ENCODE results near the gene GAS2L3. TPM values are rescaled to one million over a fixed set of nuclear protein-coding genes. Genes with fewer than 3 reads are reported as not detected.

The GAS2L3 gene
- total RNA-seq, 1 donor from 2014 or later: 2.7 TPM

DNA sequence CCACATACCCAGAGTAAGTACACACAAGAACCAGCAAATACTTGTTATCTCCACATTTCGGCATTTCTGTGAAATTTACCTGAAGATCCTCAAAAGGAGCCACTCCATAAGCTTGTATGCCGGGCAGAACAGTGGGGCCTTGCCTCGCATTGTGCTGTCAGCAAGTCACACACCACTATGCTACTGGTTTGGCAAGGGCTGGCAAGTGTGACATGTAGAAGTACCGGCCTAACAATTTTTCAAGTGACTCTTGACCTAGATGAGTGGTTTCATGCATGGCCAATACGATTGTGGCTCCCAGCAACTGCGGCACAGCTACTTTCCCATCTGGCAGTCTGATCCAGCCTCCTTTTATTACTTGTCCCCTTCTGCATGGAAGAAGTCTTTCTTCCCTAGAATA, 69.8 kb downstream of the GAS2L3 start:
- no peak for ATAC-seq
- intact Hi-C loops (cut with DNase I): no loop called here
- no peak for DNase-seq (ENCODE audit: missing footprints)

DNA sequence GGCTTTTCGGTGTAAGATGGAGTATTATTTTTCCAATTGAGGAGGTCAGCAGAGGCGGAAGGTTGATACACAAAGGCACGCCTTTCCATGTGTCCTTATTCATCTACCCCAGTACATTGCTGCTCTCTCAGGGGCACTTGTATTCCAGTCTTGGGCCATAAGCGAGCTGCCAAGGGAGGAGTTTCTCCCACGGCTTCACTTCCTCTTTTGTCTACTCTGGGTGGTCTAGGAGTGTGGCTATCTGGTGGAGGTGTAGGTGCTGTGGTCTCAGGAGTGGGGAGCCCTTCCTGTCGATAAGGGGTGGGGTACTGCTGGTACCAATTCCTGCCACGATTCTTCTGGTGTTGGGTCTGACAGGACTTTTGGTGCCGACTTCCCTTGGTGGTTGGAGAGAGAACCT, 73.4 kb downstream of the GAS2L3 start:
- ATAC-seq: no peak
- intact Hi-C loops (cut with DNase I): no loop called here
- no peak for DNase-seq (ENCODE audit: missing footprints)

DNA sequence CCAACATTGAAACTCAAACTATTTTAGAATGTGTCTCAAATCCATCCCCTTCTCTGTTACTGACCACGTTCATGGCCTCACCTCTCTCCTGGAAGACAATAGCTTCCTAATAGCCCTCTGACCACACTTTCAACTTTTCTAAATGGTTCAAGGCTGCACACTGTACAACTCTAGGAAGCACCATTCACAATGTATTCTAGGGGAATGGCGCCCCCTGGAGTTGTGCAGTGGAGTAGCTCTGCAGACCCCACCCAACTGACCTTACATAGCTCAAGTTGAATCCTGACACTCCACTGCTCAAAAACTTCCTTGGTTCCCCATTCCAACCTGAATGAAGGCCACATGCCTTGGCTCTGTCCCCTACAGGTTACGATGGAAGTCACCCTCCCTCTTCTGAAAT, 77.6 kb downstream of the GAS2L3 start:
- DNase-seq (ENCODE audit: missing footprints): no peak
- no peak for ATAC-seq
- intact Hi-C loops (cut with DNase I): no loop called here

DNA sequence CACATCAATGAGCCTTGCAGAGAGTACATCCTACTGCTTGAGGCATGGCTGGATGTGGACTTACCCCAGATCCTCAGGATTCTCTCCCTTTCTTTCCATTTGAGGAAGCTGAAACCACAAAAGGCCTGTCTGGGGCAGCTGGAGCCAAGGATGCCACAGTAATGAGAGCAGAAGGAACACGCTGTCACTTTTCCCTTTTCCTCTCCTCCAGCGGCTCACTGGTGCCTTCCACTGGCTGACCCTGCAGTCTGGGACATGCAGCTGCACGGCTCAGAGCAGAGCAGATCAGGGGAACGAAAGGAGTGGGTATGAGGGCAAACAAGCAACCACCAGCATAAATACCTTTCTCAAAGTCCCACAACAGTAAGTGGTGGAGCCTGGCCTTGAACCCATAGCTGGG, 78.2 kb downstream of the GAS2L3 start:
- no peak for ATAC-seq
- intact Hi-C loops (cut with DNase I): no loop called here

DNA sequence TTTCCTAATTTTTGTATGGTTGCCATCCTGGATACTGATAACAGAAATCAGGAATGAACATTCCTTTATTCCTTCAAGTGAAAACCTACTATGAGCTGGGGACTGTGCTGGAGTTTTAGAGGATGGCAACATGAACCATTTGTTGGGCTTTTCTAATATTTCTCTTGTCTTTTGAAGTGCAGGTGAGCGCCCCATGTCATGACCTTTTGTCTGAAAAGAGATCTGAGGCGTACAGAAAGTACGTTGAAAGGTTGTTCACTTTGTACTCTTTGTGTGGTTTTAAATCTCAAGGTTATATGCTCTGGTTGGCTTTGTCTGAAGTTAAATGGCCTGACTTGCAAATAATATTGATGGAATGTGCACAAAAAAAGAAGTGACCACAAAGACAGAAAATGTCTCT, 79.0 kb downstream of the GAS2L3 start:
- intact Hi-C loops (cut with DNase I): no loop called here
- ATAC-seq (no peak), DNase-seq (ENCODE audit: missing footprints) (no peak)

More for the DNA sequence above, 78.2 kb downstream of the GAS2L3 start:
- DNase-seq (ENCODE audit: missing footprints): no peak

DNA sequence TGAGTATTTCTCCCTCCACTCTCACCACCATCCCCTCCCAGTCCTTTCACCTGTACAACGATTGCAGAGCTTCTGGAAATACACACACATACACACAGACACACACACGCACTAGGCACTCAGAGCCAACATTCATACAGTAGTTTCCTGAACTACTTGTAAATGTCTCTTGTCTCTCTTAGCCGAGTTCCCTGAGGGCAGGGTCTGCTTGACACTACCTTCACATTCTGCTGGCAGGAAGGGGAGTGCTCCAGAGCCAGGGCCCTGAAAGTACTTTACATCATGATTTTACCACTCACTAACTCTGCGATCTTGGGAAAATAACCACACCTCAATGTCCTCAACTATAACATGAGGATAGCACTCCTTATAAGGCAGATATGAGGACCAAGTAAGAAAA, 82.7 kb downstream of the GAS2L3 start:
- ATAC-seq (no peak), DNase-seq (ENCODE audit: missing footprints) (no peak)
- intact Hi-C loops (cut with DNase I): no loop called here

DNA sequence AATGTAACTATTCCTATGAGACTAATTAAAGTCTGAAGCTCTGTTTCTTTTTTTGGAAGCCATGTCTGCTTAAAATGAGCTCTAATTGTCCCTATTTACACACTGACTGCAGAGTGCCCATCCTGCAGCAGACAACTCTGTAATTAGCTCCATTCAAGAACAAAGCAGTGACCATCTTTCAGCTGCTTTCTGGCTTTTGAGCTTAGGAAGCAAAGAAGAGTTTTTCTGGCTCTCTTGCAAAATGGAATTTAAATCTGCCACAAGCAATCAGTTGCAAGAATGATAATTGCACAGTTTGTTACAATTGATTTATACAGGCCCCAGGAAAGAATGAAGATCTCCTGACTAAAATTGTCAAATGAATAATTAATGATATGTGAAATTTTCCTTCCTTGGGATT, 83.4 kb downstream of the GAS2L3 start:
- DNase-seq (ENCODE audit: missing footprints) (no peak), ATAC-seq (no peak)
- intact Hi-C loops (cut with DNase I): no loop called here

DNA sequence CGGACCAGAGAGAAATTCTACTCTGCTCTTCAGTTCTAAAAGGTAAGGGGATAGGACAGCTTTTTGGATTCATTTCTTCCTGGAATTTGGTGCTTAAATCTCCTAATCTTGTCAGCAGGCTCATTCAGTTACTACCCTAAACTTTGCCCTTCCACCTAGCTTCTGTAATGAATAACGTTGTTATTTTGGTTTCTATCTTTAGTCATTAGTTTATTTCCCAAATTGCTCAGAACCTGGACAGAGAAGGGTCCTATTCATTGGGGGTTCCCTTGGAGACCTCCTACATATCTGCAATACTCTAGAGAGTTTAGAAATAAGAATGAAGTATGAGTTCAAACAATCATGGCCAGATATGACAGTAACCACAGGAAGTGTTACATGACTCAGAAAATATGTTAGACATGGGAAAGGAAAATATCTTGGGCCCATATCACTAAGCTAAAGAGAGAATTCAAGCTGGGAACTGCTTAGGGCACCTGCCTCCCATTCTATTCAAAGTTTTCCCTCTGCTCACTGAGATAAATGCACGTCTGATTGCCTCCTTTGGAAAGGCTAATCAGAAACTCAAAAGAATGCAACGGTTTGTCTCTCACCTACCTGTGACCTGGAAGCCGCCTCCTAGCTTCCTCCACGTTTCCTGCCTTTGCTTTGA, 87.9 kb downstream of the GAS2L3 start:
- ATAC-seq (no peak), DNase-seq (ENCODE audit: missing footprints) (no peak)
- intact Hi-C loops (cut with DNase I): no loop called here

DNA sequence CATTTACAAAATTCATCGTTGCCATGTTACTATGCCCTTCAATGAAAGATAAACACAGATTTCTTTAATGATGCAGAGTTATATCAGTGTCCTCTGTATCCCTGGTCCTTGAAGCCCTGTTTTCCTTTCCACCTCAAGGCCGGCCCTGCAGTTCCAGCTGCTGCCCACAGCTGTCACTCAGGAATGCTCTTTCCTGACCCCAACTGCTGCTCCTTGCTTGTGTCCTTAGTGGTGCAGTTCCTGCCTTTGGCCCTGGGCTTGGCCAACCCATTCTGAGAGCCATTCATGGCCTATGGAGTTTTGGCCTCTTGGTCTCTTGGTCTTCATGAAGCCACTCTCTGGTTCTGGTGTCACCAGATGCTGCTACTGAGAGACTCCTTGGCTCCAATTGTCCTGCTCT, 93.1 kb downstream of the GAS2L3 start:
- no peak for ATAC-seq

DNA sequence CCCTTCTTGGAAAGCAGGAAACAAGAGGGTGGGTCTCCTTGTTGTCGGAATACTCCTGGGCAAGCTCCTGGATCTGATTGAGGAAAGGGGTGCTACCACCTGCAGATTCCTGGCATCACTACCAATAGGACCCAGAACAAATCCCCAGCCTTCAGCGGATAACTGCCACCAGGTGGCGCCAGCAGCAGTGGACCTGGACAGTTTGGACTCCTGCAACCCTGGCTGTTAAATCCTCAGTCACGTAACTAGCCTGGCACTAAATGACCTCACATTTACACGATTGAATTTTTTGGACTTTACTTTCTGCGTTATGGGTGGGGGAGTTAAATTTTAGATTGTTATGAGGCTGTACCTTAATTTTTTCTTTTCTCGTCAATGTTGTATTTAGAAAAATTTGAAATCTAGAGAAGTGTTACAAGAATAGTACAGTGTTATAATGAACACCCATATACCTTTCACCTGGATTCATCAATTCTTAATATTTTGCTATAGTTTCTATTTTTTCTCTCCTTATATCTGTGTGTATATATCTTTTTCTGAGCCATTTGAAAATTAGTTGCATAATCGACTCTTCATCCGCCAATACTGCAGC, 95.6 kb downstream of the GAS2L3 start:
- no peak for ATAC-seq
- intact Hi-C loops (cut with DNase I): no loop called here

More for the DNA sequence above, 93.1 kb downstream of the GAS2L3 start:
- intact Hi-C loops (cut with DNase I): no loop called here
- no peak for DNase-seq (ENCODE audit: missing footprints)

DNA sequence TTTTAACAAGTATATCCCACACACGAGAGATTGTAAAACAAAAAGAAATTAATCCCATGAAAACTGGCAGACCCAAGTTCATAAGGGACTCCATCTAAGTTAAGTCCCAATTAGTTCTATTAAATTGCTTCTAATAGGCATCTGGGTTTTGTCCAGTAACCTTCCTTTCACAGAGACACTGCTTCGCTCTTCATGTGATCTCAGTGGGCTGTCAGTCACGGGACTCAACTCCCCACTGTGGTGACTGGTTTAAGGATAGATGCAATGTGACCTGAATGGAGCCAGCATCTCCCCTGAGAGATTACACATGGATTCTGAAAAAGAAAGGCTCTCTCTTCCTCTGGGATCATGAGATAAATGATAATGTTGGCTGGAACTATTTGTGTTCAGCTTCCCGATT, 96.4 kb downstream of the GAS2L3 start:
- DNase-seq (ENCODE audit: missing footprints) (no peak), ATAC-seq (no peak)
- intact Hi-C loops (cut with DNase I): no loop called here

More for the DNA sequence above, 95.6 kb downstream of the GAS2L3 start:
- peak; percentile 78 for DNase-seq (ENCODE audit: missing footprints)

DNA sequence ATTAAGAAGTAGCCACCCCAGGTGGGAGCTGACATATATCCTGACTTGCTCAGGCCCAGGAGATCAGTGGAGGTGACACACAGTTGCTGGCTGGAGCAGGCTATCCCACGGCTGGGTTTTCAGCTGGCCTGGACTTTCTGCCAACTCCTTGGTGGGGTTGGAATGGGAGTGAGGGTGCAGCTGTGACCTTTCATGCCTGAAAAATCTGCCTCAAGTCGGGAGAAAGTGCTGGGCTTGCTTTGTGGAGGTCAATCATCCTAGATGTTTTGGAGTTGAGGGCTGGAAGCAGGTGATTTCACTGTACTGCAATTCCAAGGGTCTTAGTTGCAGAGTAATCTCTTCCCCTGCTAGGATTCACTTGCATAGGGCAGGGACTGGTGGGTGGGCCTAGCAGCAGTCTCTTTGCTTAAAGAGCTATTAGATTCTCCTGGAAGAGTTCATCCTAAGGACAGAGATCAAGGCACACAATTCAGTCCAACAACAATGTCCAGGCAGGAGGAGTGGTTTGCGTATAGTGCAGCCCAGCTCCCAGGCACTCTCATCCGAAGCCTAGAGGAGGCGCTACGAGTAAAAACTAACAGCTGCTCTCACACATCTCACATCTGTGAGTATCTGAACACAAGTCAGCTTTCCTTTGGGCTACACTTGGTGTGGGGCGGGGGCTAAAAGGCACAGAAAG, 98.1 kb downstream of the GAS2L3 start:
- no peak for DNase-seq (ENCODE audit: missing footprints)
- intact Hi-C loops (cut with DNase I): no loop called here
- no peak for ATAC-seq

DNA sequence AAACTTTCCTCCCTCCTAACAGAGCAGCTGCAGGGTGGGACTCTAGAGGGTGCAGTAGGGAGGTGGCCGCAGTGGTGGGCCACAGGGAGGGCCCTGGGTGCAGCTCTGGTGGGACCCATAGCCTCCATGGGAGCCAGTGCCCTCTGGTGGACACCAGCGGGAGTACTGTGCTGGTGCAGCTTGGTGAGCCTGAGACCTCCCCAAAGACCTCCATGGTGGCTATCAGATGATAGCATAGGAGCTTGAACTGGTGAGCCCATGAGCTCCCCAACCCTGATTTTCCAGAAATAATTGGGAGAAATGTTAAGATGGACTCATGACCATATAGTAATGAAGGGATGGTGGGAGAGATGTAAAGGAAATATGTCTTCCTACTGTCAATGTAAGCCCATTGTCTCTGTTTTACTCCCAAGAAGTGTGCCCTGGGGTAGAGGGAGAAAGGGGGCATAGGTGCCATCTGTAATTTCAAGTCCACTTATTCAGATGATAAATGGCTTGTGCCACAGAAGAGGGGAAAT, 98.7 kb downstream of the GAS2L3 start:
- intact Hi-C loops (cut with DNase I): no loop called here
- ATAC-seq: no peak
- DNase-seq (ENCODE audit: missing footprints): no peak

DNA sequence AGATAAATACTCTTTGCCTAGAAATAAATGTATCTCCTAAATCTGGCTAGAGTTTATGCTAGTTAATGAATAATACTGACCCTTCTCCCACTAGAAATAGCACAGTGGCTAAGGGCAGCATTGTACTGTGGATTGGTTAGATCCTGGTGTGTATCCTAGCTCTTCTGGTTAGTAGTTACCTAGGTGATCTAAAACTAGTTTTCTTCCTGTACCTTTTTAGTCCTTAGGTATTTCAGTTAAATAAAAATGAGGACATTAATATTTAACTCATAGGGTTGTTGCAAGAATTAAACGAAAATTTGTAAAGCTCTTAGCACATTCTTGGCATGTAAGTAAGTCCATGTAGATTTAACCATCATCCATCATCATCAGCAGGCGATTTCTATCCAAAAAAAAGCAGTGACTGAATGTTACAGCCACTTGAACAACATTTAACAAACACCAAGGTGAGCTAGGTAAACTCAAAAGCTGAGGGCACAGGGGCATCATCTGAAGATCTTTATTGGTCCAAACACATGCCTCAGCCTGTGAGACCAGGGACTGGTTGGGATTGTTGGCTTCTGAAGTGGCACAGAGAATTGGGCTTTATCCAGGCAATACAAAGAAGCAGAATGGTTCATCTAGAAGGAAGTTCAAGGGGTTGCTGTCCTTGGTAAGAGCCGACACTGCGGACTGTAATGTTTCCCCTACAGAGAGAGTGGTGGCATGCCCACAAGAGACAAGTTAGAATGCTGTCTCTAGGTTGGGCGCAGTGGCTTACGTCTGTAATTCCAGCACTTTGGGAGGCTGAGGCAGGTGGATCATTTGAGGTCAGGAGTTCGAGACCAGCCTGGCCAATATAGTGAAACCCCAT, 100.8 kb downstream of the GAS2L3 start:
- no peak for DNase-seq (ENCODE audit: missing footprints)
- intact Hi-C loops (cut with DNase I): no loop called here
- ATAC-seq: no peak

Other genes starting within 250 kb of the GAS2L3 start
- gene SLC17A8, start 216.6 kb upstream of the GAS2L3 start, total RNA-seq: not detected
- not detected for gene NR1H4, start 99.8 kb upstream of the GAS2L3 start, total RNA-seq
- gene ANO4, start 221.1 kb downstream of the GAS2L3 start, total RNA-seq: 0.24 TPM

All from Right ventricle myocardium inferior (tissue), 1 donor.